Neural progenitor cell (in vitro differentiated cells): ENCODE data around the gene ABCC5. TPM values are rescaled to one million over a fixed set of nuclear protein-coding genes. Genes with fewer than 3 reads are reported as not detected.

ENCODE experiments used
- DNase-seq: peaks from one replicate; pipeline ENCODE4 v3.0.0-alpha.2; 2016; ENCODE audit warnings: low spot score
- H2AFZ ChIP-seq: fragments of 200-600 bp; sonication (generic); replicated peaks from 2 replicates; pipeline ENCODE4 v1.6.1; 2016; ENCODE audit warnings: antibody characterized with exemption
- H3F3A ChIP-seq: fragments of 200-600 bp; sonication (generic); 2 replicates; pipeline ENCODE4 v1.6.1; 2016; ENCODE audit warnings: antibody characterized with exemption, low read depth
- H3K27ac ChIP-seq: fragments of 200-600 bp; sonication (generic); 2 replicates; pipeline ENCODE4 v1.5.1; 2016; ENCODE audit warnings: mild to moderate bottlenecking
- H3K27me3 ChIP-seq: fragments of 200-600 bp; sonication (generic); 2 replicates; pipeline ENCODE4 v1.6.1; 2016; ENCODE audit warnings: mild to moderate bottlenecking, moderate library complexity
- H3K36me3 ChIP-seq: fragments of 200-600 bp; sonication (generic); 2 replicates; pipeline ENCODE4 v1.5.1; 2016
- H3K4me1 ChIP-seq: fragments of 200-600 bp; sonication (generic); 2 replicates; pipeline ENCODE4 v1.6.1; 2016; ENCODE audit warnings: mixed run types
- H3K4me2 ChIP-seq: fragments of 200-600 bp; sonication (generic); 2 replicates; pipeline ENCODE4 v1.6.1; 2016
- H3K4me3 ChIP-seq: fragments of 200-600 bp; sonication (generic); 2 replicates; pipeline ENCODE4 v1.5.1; 2016
- H3K79me2 ChIP-seq: fragments of 200-600 bp; sonication (generic); 2 replicates; pipeline ENCODE4 v1.6.1; 2016; ENCODE audit warnings: low read depth
- H3K9ac ChIP-seq: fragments of 200-600 bp; sonication (generic); 2 replicates; pipeline ENCODE4 v1.6.1; 2016
- H3K9me3 ChIP-seq: fragments of 200-600 bp; sonication (generic); 2 replicates; pipeline ENCODE4 v1.5.1; 2016; ENCODE audit warnings: low read depth
- H4K20me1 ChIP-seq: fragments of 200-600 bp; sonication (generic); 2 replicates; pipeline ENCODE4 v1.6.1; 2016; ENCODE audit warnings: low read depth
- H3K27ac Mint-ChIP-seq: 3 replicates; pipeline ENCODE4 v1.8.0; 2021; ENCODE audit warnings: mixed read lengths
- H3K27me3 Mint-ChIP-seq: 2 replicates; pipeline ENCODE4 v1.8.0; 2022; ENCODE audit warnings: low read depth, mild to moderate bottlenecking, inconsistent platforms, moderate library complexity, mixed read lengths; ENCODE audit not compliant: insufficient read depth
- H3K36me3 Mint-ChIP-seq: 3 replicates; pipeline ENCODE4 v1.8.0; 2021; ENCODE audit warnings: mixed read lengths
- H3K4me1 Mint-ChIP-seq: 3 replicates; pipeline ENCODE4 v1.8.0; 2021; ENCODE audit warnings: mixed read lengths
- H3K4me3 Mint-ChIP-seq: 3 replicates; pipeline ENCODE4 v1.8.0; 2021; ENCODE audit warnings: mild to moderate bottlenecking, moderate library complexity, mixed read lengths
- H3K9me3 Mint-ChIP-seq: 3 replicates; pipeline ENCODE4 v1.8.0; 2020; ENCODE audit warnings: mixed read lengths
- EZH2 ChIP-seq: fragments of 200-600 bp; sonication (generic); IDR thresholded peaks from 2 replicates; pipeline ENCODE4 v1.6.1; 2017; ENCODE audit warnings: antibody characterized with exemption, mild to moderate bottlenecking, moderate library complexity
- EZH2phosphoT487 ChIP-seq: fragments of 200-600 bp; sonication (generic); IDR thresholded peaks from 2 replicates; pipeline ENCODE4 v1.6.1; 2017; ENCODE audit warnings: antibody characterized with exemption
- total RNA-seq: library from RNA; depleted of rRNA; stranded (reverse); fragments of >200 nt; gene quantifications from 2 replicates; pipeline ENCODE4 v1.2.3, GENCODE V29; 2015; ENCODE audit warnings: low replicate concordance
- TF ChIP-seq, protein P1 (sequence below): fragments of 200-600 bp; sonication (generic); IDR thresholded peaks from 2 replicates; pipeline ENCODE4 v1.5.1; 2017; ENCODE audit warnings: antibody characterized with exemption, mild to moderate bottlenecking

Gene ABCC5
- total RNA-seq, 1 donor from 2014 or later, result 34.0 TPM

DNA sequence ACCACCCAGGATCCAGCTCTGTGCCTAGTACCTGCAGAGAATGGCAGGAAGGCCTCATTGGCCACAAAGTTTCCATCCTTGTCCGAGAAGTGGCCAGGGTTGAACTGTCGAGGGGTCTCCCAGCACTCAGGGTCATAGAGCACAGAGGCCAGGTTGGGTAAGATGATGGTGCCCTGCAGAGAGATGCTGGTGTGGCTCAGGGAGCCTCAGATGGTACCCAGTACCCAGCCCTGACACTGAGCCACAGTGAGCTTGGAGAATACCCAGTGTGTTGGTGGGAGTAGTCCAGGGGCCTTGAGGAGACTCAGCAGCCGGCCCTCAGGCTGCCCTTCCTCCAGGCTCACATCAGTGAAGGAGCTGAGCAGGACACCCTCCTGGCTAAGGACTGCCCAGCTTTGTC is 121.5 kb downstream of the ABCC5 start:
- Histone ChIP-seq H3K79me2 (no peaks in the 10 kb centered on the region), H3K9me3 (no peaks in the 10 kb centered on the region), H3K36me3 (no peaks in the 10 kb centered on the region), H2AFZ (peak overlapping the region; percentile 57), H3K27ac (no peak overlapping the region), H3K4me2 (no peak overlapping the region), H3K27me3 (no peaks in the 10 kb centered on the region), H4K20me1 (no peaks in the 10 kb centered on the region), H3K4me1 (no peaks in the 10 kb centered on the region), H3K9ac (no peak overlapping the region), H3K4me3 (no peak overlapping the region), H3F3A (no peaks in the 10 kb centered on the region)
- DNase-seq, result no peak
- TF ChIP-seq, protein P1, sequence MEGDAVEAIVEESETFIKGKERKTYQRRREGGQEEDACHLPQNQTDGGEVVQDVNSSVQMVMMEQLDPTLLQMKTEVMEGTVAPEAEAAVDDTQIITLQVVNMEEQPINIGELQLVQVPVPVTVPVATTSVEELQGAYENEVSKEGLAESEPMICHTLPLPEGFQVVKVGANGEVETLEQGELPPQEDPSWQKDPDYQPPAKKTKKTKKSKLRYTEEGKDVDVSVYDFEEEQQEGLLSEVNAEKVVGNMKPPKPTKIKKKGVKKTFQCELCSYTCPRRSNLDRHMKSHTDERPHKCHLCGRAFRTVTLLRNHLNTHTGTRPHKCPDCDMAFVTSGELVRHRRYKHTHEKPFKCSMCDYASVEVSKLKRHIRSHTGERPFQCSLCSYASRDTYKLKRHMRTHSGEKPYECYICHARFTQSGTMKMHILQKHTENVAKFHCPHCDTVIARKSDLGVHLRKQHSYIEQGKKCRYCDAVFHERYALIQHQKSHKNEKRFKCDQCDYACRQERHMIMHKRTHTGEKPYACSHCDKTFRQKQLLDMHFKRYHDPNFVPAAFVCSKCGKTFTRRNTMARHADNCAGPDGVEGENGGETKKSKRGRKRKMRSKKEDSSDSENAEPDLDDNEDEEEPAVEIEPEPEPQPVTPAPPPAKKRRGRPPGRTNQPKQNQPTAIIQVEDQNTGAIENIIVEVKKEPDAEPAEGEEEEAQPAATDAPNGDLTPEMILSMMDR, result no peak
- TF ChIP-seq EZH2phosphoT487 (no peak), EZH2 (no peak)
- H3K27ac Mint-ChIP-seq, result no peak overlapping the region
- H3K36me3 Mint-ChIP-seq, result no peaks in the 10 kb centered on the region
- no peak overlapping the region for H3K4me3 Mint-ChIP-seq
- no peaks in the 10 kb centered on the region for H3K9me3 Mint-ChIP-seq
- no peaks in the 10 kb centered on the region for H3K27me3 Mint-ChIP-seq
- H3K4me1 Mint-ChIP-seq, result no peaks in the 10 kb centered on the region

DNA sequence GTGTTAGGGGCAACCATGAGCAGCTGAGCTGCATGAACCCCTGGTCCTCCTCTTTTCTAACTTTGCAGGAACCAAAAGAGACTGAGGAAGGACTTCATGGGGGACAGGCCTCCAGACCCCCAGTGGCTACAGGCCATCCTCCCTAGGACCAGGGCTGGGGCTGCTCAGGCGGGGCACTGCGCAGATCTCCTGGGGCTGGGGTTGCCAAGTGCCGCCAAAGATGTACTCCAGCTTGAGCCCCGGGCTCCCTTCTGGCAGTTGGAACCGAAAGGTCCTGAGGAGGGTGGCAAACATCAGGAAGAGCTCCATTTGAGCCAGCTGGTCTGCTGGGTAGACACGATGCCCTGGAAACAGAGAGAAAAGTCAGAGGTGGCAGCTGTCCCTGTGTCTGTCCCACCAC is 121.9 kb downstream of the ABCC5 start:
- peaks cover 2% of the 10 kb centered on the region for H3K27me3 Mint-ChIP-seq
- H3K27ac Mint-ChIP-seq, result no peak overlapping the region
- H3K79me2 ChIP-seq, result no peaks in the 10 kb centered on the region
- H3F3A ChIP-seq, result no peaks in the 10 kb centered on the region
- H3K36me3 Mint-ChIP-seq, result no peaks in the 10 kb centered on the region
- no peak overlapping the region for H3K27ac ChIP-seq
- no peaks in the 10 kb centered on the region for H3K9me3 Mint-ChIP-seq
- H3K36me3 ChIP-seq, result no peaks in the 10 kb centered on the region
- no peaks in the 10 kb centered on the region for H3K27me3 ChIP-seq
- peak overlapping the region; percentile 57 for H2AFZ ChIP-seq
- H3K4me3 ChIP-seq, result no peak overlapping the region
- no peak overlapping the region for H3K4me2 ChIP-seq
- H3K9ac ChIP-seq, result no peak overlapping the region
- H4K20me1 ChIP-seq, result no peaks in the 10 kb centered on the region
- H3K4me1 Mint-ChIP-seq, result no peaks in the 10 kb centered on the region
- no peak for DNase-seq
- TF ChIP-seq EZH2 (no peak), EZH2phosphoT487 (no peak)
- TF ChIP-seq, protein P1, result no peak
- no peak overlapping the region for H3K4me3 Mint-ChIP-seq
- H3K9me3 ChIP-seq, result no peaks in the 10 kb centered on the region
- no peaks in the 10 kb centered on the region for H3K4me1 ChIP-seq

DNA sequence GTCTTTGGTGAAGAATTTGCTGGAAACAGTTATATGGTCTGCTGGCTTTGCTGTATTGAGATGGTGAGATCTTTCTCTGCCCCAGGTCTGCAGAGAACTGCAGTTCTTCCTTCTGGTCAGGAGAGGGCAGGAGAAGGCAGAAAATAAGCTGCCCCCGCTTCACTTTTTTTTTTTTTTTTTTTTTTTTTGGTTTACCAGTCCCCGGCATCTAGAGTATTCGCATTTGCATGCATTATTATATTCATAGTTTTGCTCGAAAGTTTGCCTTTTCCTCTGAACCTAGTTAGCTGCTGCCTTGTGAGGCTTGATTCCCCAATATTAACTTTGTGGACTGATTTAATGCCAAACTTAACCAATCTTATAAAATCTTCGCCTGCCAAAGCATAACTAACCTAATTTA is 122.4 kb downstream of the ABCC5 start:
- H3K27me3 ChIP-seq, result no peaks in the 10 kb centered on the region
- H3K4me3 ChIP-seq, result no peak overlapping the region
- no peaks in the 10 kb centered on the region for H3K9me3 Mint-ChIP-seq
- DNase-seq, result peak; percentile 63
- no peaks in the 10 kb centered on the region for H3K9me3 ChIP-seq
- no peak overlapping the region for H3K4me2 ChIP-seq
- no peak overlapping the region for H3K4me3 Mint-ChIP-seq
- H3K27ac ChIP-seq, result no peak overlapping the region
- H3K36me3 Mint-ChIP-seq, result no peaks in the 10 kb centered on the region
- no peaks in the 10 kb centered on the region for H3K36me3 ChIP-seq
- peaks cover 2% of the 10 kb centered on the region for H3K27me3 Mint-ChIP-seq
- H3K4me1 ChIP-seq, result no peaks in the 10 kb centered on the region
- no peaks in the 10 kb centered on the region for H3K4me1 Mint-ChIP-seq
- H3K79me2 ChIP-seq, result no peaks in the 10 kb centered on the region
- H3F3A ChIP-seq, result no peaks in the 10 kb centered on the region
- peak overlapping the region; percentile 57 for H2AFZ ChIP-seq
- H3K9ac ChIP-seq, result no peak overlapping the region
- no peaks in the 10 kb centered on the region for H4K20me1 ChIP-seq
- H3K27ac Mint-ChIP-seq, result no peak overlapping the region
- TF ChIP-seq EZH2, result no peak
- TF ChIP-seq, protein P1, result peak; percentile 80
- no peak for TF ChIP-seq EZH2phosphoT487
